ENCODE results near the gene SYT10. TPM values are rescaled to one million over a fixed set of nuclear protein-coding genes. Genes with fewer than 3 reads are reported as not detected.
A peak's percentile ranks its signal among the peaks of the same experiment; 100 is the strongest.

Gene SYT10
- total RNA-seq, 1 donor from 2014 or later = not detected

DNA sequence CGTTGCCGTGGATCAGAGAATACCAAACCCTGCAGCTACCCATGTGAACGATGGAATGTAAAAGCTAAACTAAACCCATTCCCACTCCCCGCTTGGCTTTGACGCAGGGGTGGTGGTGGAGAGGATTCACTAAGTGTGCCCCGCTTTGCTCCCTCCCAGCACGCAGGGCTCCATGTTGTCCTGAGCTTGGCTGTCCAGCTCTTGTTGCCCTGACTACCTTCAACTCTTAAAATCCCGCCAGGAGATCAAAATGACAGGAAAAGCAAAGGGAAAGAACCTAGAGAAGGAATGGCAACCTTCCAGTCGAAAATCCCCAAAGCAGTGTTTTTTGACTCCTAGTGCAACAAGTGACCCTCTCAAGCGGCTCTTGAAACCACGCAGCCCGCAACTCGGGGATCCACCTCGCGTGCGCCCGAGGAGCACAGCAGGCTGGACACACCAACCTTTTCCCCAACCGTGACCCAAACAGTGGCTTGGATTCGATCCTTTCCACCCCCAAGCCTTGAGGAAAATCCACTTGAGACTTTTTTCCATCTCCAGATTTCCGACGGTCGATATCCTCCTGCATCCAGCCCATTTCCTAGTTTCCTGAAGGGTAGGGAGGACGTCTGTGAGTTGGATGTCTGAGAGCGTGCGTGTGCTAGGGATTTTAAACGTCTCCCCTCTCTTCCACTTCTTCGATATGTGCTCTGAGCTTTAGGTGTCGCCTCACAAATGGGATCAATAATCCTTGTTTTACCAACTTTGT lies 1.4 kb downstream of the SYT10 start:
- DNase-seq (ENCODE audit: low read depth) = no peak
- no peak for TF ChIP-seq CTCF (IDR thresholded peaks at IDR 0.05; ENCODE audit: insufficient read depth, low read length, severe bottlenecking)
- Histone ChIP-seq H3K36me3 (ENCODE audit: control insufficient read depth, insufficient read depth, low read length) (no peaks in the 10 kb centered on the region), H3K4me3 (ENCODE audit: low read depth, low read length) (no peak overlapping the region), H3K27me3 (ENCODE audit: control insufficient read depth, insufficient read depth, low read length) (peaks cover 14% of the 10 kb centered on the region)
- no peak for FAIRE-seq

GRCh38 chr12:33437598-33437997 lies 2.0 kb downstream of the SYT10 start:
- no peak for DNase-seq (ENCODE audit: low read depth)
- no peak for TF ChIP-seq CTCF (IDR thresholded peaks at IDR 0.05; ENCODE audit: insufficient read depth, low read length, severe bottlenecking)
- no peak for FAIRE-seq
- H3K4me3 ChIP-seq (ENCODE audit: low read depth, low read length) = no peak overlapping the region
- peaks cover 14% of the 10 kb centered on the region for H3K27me3 ChIP-seq (ENCODE audit: control insufficient read depth, insufficient read depth, low read length)
- H3K36me3 ChIP-seq (ENCODE audit: control insufficient read depth, insufficient read depth, low read length) = no peaks in the 10 kb centered on the region

GRCh38 chr12:33432992-33433391 lies 6.6 kb downstream of the SYT10 start:
- H3K27me3 ChIP-seq (ENCODE audit: control insufficient read depth, insufficient read depth, low read length) = peaks cover 3% of the 10 kb centered on the region
- FAIRE-seq = no peak
- no peak for TF ChIP-seq CTCF (IDR thresholded peaks at IDR 0.05; ENCODE audit: insufficient read depth, low read length, severe bottlenecking)
- no peak overlapping the region for H3K4me3 ChIP-seq (ENCODE audit: low read depth, low read length)
- H3K36me3 ChIP-seq (ENCODE audit: control insufficient read depth, insufficient read depth, low read length) = no peaks in the 10 kb centered on the region
- no peak for DNase-seq (ENCODE audit: low read depth)

DNA sequence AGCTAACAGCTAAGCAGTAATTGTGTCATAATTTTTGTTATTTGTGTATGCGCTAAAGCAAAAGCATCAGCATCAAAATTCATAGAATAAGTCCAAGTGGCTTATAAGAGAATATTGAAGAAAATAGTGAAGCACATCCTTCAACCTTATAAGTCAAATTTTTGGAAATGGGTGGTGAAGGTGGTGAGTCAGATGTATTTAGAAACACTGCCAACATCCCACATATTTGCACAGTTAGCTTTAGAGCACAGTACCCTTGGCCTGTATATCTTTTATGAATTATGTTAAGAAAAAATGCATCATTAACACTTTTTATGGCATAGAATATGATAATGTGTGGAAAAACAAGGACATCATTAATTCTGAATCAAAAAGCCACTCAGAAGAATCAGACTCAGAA lies 8.0 kb downstream of the SYT10 start:
- no peaks in the 10 kb centered on the region for H3K27me3 ChIP-seq (ENCODE audit: control insufficient read depth, insufficient read depth, low read length)
- TF ChIP-seq CTCF (IDR thresholded peaks at IDR 0.05; ENCODE audit: insufficient read depth, low read length, severe bottlenecking) = no peak
- FAIRE-seq (no peak), DNase-seq (ENCODE audit: low read depth) (no peak)
- H3K4me3 ChIP-seq (ENCODE audit: low read depth, low read length) = no peak overlapping the region
- H3K36me3 ChIP-seq (ENCODE audit: control insufficient read depth, insufficient read depth, low read length) = no peaks in the 10 kb centered on the region

GRCh38 chr12:33429468-33429867 lies 10.2 kb downstream of the SYT10 start:
- Histone ChIP-seq H3K36me3 (ENCODE audit: control insufficient read depth, insufficient read depth, low read length) (no peaks in the 10 kb centered on the region), H3K27me3 (ENCODE audit: control insufficient read depth, insufficient read depth, low read length) (no peaks in the 10 kb centered on the region), H3K4me3 (ENCODE audit: low read depth, low read length) (no peak overlapping the region)
- DNase-seq (ENCODE audit: low read depth) (no peak), FAIRE-seq (no peak)
- TF ChIP-seq CTCF (IDR thresholded peaks at IDR 0.05; ENCODE audit: insufficient read depth, low read length, severe bottlenecking) = no peak

- FAIRE-seq (no peak), DNase-seq (ENCODE audit: low read depth) (peak; percentile 33)
- H3K27me3 ChIP-seq (ENCODE audit: control insufficient read depth, insufficient read depth, low read length) = no peaks in the 10 kb centered on the region
- no peak overlapping the region for H3K4me3 ChIP-seq (ENCODE audit: low read depth, low read length)
- H3K36me3 ChIP-seq (ENCODE audit: control insufficient read depth, insufficient read depth, low read length) = no peaks in the 10 kb centered on the region
- peak; percentile 43 for TF ChIP-seq CTCF (IDR thresholded peaks at IDR 0.05; ENCODE audit: insufficient read depth, low read length, severe bottlenecking)
Observed at GRCh38 chr12:33427071-33427470, 12.5 kb downstream of the SYT10 start.
